Esophagus muscularis mucosa (tissue), 4 donors: Measurements from ENCODE around the gene IL10. TPM values are rescaled to one million over a fixed set of nuclear protein-coding genes. Genes with fewer than 3 reads are reported as not detected.

Experiments
- DNase-seq: peaks from one replicate; pipeline ENCODE4 v3.0.0-alpha.2; 2017; ENCODE audit errors: extremely low spot score
- H3K27ac ChIP-seq, 4 donors: fragments of 200-600 bp; sonication (generic); replicated peaks in 1 of 4; 1 replicate in 3 of 4; 2 replicates in 1 of 4; pipeline ENCODE4 v1.5.1; 2016 to 2019; ENCODE audit warnings: mild to moderate bottlenecking in 1 of 4
- H3K27me3 ChIP-seq, 4 donors: fragments of 200-600 bp; sonication (generic); one replicate each; pipeline versions ENCODE4 v1.5.1 to v1.6.0; 2016 to 2019
- H3K36me3 ChIP-seq, 4 donors: fragments of 200-600 bp; sonication (generic); one replicate each; pipeline ENCODE4 v1.5.1; 2016 to 2019
- H3K4me1 ChIP-seq, 4 donors: fragments of 200-600 bp; sonication (generic); one replicate each; pipeline ENCODE4 v1.5.1; 2016 to 2019
- H3K4me3 ChIP-seq, 4 donors: fragments of 200-600 bp; sonication (generic); 1 replicate in 2 of 4; 2 replicates in 2 of 4; pipeline ENCODE4 v1.5.1; 2016 to 2019; ENCODE audit warnings: mild to moderate bottlenecking in 4 of 4, moderate library complexity in 1 of 4
- H3K9me3 ChIP-seq, 4 donors: fragments of 200-600 bp; sonication (generic); 1 replicate in 3 of 4; 2 replicates in 1 of 4; pipeline ENCODE4 v1.5.1; 2016 to 2019
- EP300 ChIP-seq: sonication (generic); formaldehyde crosslinking; IDR thresholded peaks from one replicate; pipeline ENCODE4 v1.6.1; 2017; ENCODE audit warnings: antibody characterized with exemption
- POLR2A ChIP-seq: fragments of 450-650 bp; IDR thresholded peaks from one replicate; pipeline ENCODE4 v1.6.1; 2017; ENCODE audit warnings: antibody characterized with exemption, moderate library complexity, mild to moderate bottlenecking, low read depth
- POLR2AphosphoS5 ChIP-seq, 2 donors: sonication (generic); formaldehyde crosslinking; IDR thresholded peaks; one replicate each; pipeline ENCODE4 v1.6.1; 2017; ENCODE audit warnings: antibody characterized with exemption in 2 of 2
- WGBS: methylation state at CpG from one replicate; pipeline ENCODE4 v1.1.5; 2018; 5-methylcytosine and 5-hydroxymethylcytosine counted together
- intact Hi-C: fragments of 100-400 bp; cut with DNase I; formaldehyde crosslinking; loops from one replicate; pipeline ENCODE4 v1.15.1; 2023
- total RNA-seq, 4 donors: library from RNA; depleted of rRNA; stranded (reverse); fragments of >200 nt; gene quantifications; one replicate each; pipeline versions ENCODE4 v1.1.0 to v1.2.1, GENCODE V29; 2016
- TF ChIP-seq, protein P1 (sequence below), 3 experiments: fragments of 200-600 bp in 2 of 3; fragments of 450-650 bp in 1 of 3; sonication (generic) in 2 of 3; IDR thresholded peaks; one replicate each; pipeline ENCODE4 v1.5.1; 2017 to 2019; ENCODE audit warnings: antibody characterized with exemption in 3 of 3, mild to moderate bottlenecking in 2 of 3, moderate library complexity in 1 of 3

IL10 gene
- total RNA-seq, 4 donors from 2014 or later = 0.83 to 5.1 (median 3.5) TPM

DNA sequence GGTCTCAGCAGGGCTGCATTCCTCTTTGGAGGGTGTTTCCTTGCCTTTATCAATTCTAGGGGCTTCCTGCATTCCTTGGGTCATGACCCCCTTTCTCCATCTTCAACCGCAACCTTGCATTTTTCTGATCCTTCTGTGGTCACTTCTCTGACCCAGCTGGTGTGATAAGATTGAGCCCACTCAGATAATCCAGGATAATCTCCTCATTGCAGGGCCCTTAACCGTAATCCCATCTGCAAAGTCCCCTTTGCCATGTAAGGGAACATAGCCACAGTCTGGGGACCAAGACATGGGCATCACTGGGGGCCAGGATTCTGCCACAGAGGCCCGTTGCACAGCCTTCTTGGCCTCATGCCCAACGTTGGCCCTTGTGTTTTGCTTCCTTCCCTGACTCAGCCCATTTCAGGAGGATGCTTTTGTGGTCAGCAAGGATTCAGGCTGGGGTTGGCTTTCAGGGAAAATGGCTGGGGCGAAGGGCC lies 36.7 kb downstream of the IL10 start:
- WGBS = 73% methylated on average over 5 of the region's 5 CpGs
- Histone ChIP-seq H3K4me3 (no peak overlapping the region), H3K27ac (no peak overlapping the region), H3K27me3 (no peaks in the 10 kb centered on the region), H3K4me1 (peaks cover 19 to 41% (median 35%) of the 10 kb centered on the region in 4 donors), H3K9me3 (no peaks in the 10 kb centered on the region), H3K36me3 (peaks cover 35 to 54% (median 51%) of the 10 kb centered on the region in 4 donors)
- DNase-seq = no peak
- TF ChIP-seq EP300 (no peak), POLR2AphosphoS5 (IDR thresholded peaks at IDR 0.05) (no peak), POLR2A (no peak)
- TF ChIP-seq, protein P1, sequence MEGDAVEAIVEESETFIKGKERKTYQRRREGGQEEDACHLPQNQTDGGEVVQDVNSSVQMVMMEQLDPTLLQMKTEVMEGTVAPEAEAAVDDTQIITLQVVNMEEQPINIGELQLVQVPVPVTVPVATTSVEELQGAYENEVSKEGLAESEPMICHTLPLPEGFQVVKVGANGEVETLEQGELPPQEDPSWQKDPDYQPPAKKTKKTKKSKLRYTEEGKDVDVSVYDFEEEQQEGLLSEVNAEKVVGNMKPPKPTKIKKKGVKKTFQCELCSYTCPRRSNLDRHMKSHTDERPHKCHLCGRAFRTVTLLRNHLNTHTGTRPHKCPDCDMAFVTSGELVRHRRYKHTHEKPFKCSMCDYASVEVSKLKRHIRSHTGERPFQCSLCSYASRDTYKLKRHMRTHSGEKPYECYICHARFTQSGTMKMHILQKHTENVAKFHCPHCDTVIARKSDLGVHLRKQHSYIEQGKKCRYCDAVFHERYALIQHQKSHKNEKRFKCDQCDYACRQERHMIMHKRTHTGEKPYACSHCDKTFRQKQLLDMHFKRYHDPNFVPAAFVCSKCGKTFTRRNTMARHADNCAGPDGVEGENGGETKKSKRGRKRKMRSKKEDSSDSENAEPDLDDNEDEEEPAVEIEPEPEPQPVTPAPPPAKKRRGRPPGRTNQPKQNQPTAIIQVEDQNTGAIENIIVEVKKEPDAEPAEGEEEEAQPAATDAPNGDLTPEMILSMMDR (IDR thresholded peaks at IDR 0.05) = no peak
- intact Hi-C loops = loop anchor here (2.0 to 10.0 kb wide), 2 partner anchors 175 to 339 kb away; no protein-coding TSS in a partner anchor

DNA sequence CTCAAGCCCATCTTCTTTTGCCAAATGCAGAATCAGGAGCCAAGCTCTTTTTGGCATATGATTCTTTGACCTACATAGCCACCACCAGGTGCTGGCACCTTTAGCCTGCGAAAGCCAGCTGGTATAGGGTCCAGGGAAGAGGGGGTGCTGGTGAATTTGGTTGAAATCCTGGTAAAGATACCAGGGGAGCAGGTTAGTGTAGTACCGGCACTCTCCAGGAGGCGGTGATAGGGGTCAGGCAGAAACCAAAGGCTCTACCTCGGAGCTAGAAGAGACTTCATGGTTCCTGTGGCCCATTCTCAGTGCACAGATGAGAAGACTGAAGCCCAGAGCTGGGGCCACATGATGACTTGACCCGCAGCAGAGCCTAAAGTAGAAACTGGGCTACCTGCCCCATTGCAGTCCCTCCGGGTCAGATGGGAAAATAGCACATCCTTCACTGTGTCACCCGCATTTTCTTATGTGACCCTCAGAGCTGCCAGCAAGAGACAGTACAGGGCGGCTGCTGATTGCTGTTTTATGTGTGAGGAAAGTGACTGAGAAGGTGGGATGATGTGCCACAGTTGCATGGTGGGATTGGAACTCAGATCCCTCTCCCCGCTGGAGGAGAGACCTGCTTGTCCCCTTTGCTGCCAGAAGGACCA lies 37.7 kb downstream of the IL10 start:
- TF ChIP-seq EP300 (no peak), POLR2A (no peak), POLR2AphosphoS5 (IDR thresholded peaks at IDR 0.05) (no peak)
- TF ChIP-seq, protein P1 (IDR thresholded peaks at IDR 0.05) = peak; percentile 51 to 77 (median 60)
- no peak for DNase-seq
- no peaks in the 10 kb centered on the region for H3K27me3 ChIP-seq
- WGBS = 70% methylated on average over 9 of the region's 9 CpGs
- no peak overlapping the region for H3K4me3 ChIP-seq
- H3K27ac ChIP-seq = no peak overlapping the region
- peaks cover 45 to 64% (median 61%) of the 10 kb centered on the region in 4 donors for H3K36me3 ChIP-seq
- H3K4me1 ChIP-seq = peaks cover 19 to 41% (median 33%) of the 10 kb centered on the region in 4 donors
- H3K9me3 ChIP-seq = no peaks in the 10 kb centered on the region
- intact Hi-C loops = loop anchor here (2.0 to 10.0 kb wide), 2 partner anchors 176 to 340 kb away; no protein-coding TSS in a partner anchor

DNA sequence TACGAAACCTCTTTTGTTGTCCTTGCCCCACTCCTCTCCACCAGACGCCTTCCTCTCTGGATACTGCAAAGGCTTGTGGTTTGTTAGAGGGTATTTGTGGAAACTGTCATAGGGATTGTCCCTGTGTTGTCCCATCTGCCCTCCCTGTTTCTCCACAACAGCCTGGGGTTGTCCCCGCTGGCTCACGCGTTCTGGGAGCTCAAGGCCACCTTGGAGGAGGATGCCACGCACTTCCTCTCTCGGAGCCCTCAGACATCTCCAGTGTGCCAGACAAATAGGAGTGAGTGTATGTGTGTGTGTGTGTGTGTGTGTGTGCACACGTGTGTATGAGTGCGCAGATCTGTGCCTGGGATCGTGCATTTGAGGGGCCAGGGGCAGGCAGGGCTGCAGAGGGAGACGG lies 39.3 kb downstream of the IL10 start:
- Histone ChIP-seq H3K9me3 (no peaks in the 10 kb centered on the region), H3K27me3 (no peaks in the 10 kb centered on the region), H3K4me3 (no peak overlapping the region), H3K27ac (no peak overlapping the region), H3K36me3 (peaks cover 52 to 76% (median 71%) of the 10 kb centered on the region in 4 donors), H3K4me1 (peaks cover 14 to 37% (median 27%) of the 10 kb centered on the region in 4 donors)
- intact Hi-C loops = loop anchor here (10.0 kb wide), 1 partner anchor 342 kb away; no protein-coding TSS in a partner anchor
- 95% methylated on average over 10 of the region's 11 CpGs for WGBS
- TF ChIP-seq POLR2A (no peak), POLR2AphosphoS5 (IDR thresholded peaks at IDR 0.05) (no peak), EP300 (no peak)
- TF ChIP-seq, protein P1 (IDR thresholded peaks at IDR 0.05) = no peak
- no peak for DNase-seq

DNA sequence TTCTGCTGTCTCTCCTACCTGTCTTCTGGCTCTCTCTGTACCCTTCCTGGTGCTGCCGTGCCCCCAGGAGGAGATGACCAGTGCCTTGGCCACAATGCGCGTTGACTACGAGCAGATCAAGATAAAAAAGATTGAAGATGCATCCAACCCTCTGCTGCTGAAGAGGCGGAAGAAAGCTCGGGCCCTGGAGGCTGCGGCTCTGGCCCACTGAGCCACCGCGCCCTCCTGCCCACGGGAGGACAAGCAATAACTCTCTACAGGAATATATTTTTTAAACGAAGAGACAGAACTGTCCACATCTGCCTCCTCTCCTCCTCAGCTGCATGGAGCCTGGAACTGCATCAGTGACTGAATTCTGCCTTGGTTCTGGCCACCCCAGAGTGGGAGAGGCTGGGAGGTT lies 39.8 kb downstream of the IL10 start:
- DNase-seq = no peak
- no peaks in the 10 kb centered on the region for H3K27me3 ChIP-seq
- intact Hi-C loops = loop anchor here (10.0 kb wide), 1 partner anchor 342 kb away; no protein-coding TSS in a partner anchor
- H3K9me3 ChIP-seq = no peaks in the 10 kb centered on the region
- peaks cover 52 to 76% (median 71%) of the 10 kb centered on the region in 4 donors for H3K36me3 ChIP-seq
- H3K27ac ChIP-seq = no peak overlapping the region
- no peak overlapping the region for H3K4me3 ChIP-seq
- TF ChIP-seq EP300 (no peak), POLR2AphosphoS5 (IDR thresholded peaks at IDR 0.05) (no peak), POLR2A (no peak)
- TF ChIP-seq, protein P1 (IDR thresholded peaks at IDR 0.05) = no peak
- 87% methylated on average over 11 of the region's 11 CpGs for WGBS
- peaks cover 14 to 36% (median 27%) of the 10 kb centered on the region in 4 donors for H3K4me1 ChIP-seq
